ENCODE results near the gene HBS1L.

DNA sequence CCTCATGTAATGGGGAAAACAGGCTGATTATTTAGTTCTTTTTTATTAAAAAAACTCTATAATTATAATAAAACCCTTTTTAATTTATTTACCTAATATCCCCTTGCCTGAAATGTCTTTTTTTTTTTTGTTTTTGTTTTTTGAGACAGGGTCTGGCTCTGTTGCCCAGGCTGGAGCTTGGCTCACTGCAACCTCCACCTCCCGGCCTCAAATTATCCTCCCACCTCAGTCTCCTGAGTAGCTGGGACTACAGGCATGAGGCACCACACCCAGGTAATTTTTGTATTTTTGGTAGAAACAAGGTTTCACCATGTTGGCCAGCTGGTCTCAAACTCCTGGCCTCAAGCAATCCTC is 30.3 kb upstream of the HBS1L start:
- no peak for TF ChIP-seq EZH2 (IDR thresholded peaks at IDR 0.05; ENCODE audit: borderline replicate concordance)
- TF ChIP-seq, protein P1, sequence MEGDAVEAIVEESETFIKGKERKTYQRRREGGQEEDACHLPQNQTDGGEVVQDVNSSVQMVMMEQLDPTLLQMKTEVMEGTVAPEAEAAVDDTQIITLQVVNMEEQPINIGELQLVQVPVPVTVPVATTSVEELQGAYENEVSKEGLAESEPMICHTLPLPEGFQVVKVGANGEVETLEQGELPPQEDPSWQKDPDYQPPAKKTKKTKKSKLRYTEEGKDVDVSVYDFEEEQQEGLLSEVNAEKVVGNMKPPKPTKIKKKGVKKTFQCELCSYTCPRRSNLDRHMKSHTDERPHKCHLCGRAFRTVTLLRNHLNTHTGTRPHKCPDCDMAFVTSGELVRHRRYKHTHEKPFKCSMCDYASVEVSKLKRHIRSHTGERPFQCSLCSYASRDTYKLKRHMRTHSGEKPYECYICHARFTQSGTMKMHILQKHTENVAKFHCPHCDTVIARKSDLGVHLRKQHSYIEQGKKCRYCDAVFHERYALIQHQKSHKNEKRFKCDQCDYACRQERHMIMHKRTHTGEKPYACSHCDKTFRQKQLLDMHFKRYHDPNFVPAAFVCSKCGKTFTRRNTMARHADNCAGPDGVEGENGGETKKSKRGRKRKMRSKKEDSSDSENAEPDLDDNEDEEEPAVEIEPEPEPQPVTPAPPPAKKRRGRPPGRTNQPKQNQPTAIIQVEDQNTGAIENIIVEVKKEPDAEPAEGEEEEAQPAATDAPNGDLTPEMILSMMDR (IDR thresholded peaks at IDR 0.05; ENCODE audit: poor library complexity) = no peak

Data from hepatocyte (in vitro differentiated cells).